Endometrium (tissue), 2 donors: ENCODE measurements around the gene LILRA2.
"Not testable (repeated sequence)": the region's sequence is repeated elsewhere in the genome, so short reads cannot be mapped to it uniquely, and the experiment has no call there.

ENCODE experiments used
- FAIRE-seq: peaks from 2 replicates; lab custom pipeline; 2012; peaks lifted over from hg19 to GRCh38; lab: Jason Lieb, UNC
- donor health status: control.
- donor health status: control.

Gene LILRA2

GRCh38 chr19:54612428-54612827 is 38.8 kb downstream of the LILRA2 start:
- no peak for FAIRE-seq

GRCh38 chr19:54614726-54615125 is 41.1 kb downstream of the LILRA2 start:
- no peak for FAIRE-seq

GRCh38 chr19:54616057-54616456 is 42.5 kb downstream of the LILRA2 start:
- FAIRE-seq = no peak

GRCh38 chr19:54616821-54617560 is 43.4 kb downstream of the LILRA2 start:
- FAIRE-seq = no peak

GRCh38 chr19:54620464-54620863 is 46.9 kb downstream of the LILRA2 start:
- FAIRE-seq = no peak

- FAIRE-seq = no peak
Observed at GRCh38 chr19:54622431-54622830, 48.8 kb downstream of the LILRA2 start.

- FAIRE-seq = not testable (repeated sequence)
Observed at GRCh38 chr19:54624234-54624633, 50.6 kb downstream of the LILRA2 start.

- FAIRE-seq = not testable (repeated sequence)
Observed at GRCh38 chr19:54624934-54625730, 51.5 kb downstream of the LILRA2 start.

GRCh38 chr19:54626757-54627156 is 53.2 kb downstream of the LILRA2 start:
- no peak for FAIRE-seq

GRCh38 chr19:54627912-54628311 is 54.3 kb downstream of the LILRA2 start:
- FAIRE-seq = not testable (repeated sequence)

GRCh38 chr19:54630262-54630661 is 56.7 kb downstream of the LILRA2 start, which contains the start of gene LILRB1:
Gene LILRB1, plus strand, starts transcription at chr19:54630484. Its CDS starts 590 bp downstream, at chr19:54631074.
- not testable (repeated sequence) for FAIRE-seq

- no peak for FAIRE-seq
Observed at GRCh38 chr19:54630782-54631181, 57.2 kb downstream of the LILRA2 start.

GRCh38 chr19:54631489-54632337 is 58.1 kb downstream of the LILRA2 start:
- not testable (repeated sequence) for FAIRE-seq

- FAIRE-seq = not testable (repeated sequence)
Observed at GRCh38 chr19:54632517-54632916, 58.9 kb downstream of the LILRA2 start.

- FAIRE-seq = no peak
Observed at GRCh38 chr19:54633401-54633800, 59.8 kb downstream of the LILRA2 start.

GRCh38 chr19:54636081-54636480 is 62.5 kb downstream of the LILRA2 start:
- not testable (repeated sequence) for FAIRE-seq

- no peak for FAIRE-seq
Observed at GRCh38 chr19:54638683-54639082, 65.1 kb downstream of the LILRA2 start.
